H9 (cell line): ENCODE measurements around the gene FLOT2. TPM values are rescaled to one million over a fixed set of nuclear protein-coding genes. Genes with fewer than 3 reads are reported as not detected.
A peak's percentile ranks its signal among the peaks of the same experiment; 100 is the strongest.
"Not testable (repeated sequence)": the region's sequence is repeated elsewhere in the genome, so short reads cannot be mapped to it uniquely, and the experiment has no call there.

ENCODE experiments used
- DNase-seq: peaks from one replicate; pipeline ENCODE4 v3.0.0-alpha.2; 2017
- H2AFZ ChIP-seq: one replicate; pipeline ENCODE4 v1.6.1; 2013; ENCODE audit warnings: mild to moderate bottlenecking, low read length, control low read depth, moderate library complexity
- H2AK5ac ChIP-seq: 2 replicates; pipeline ENCODE4 v1.6.1; 2013; ENCODE audit warnings: low read length, control low read depth, mixed read lengths; ENCODE audit not compliant: insufficient read length
- H2BK120ac ChIP-seq: one replicate; pipeline ENCODE4 v1.6.1; 2013; ENCODE audit warnings: low read depth, mild to moderate bottlenecking, low read length, control low read depth, inconsistent platforms; ENCODE audit not compliant: poor library complexity, severe bottlenecking
- H2BK12ac ChIP-seq: 2 replicates; pipeline ENCODE4 v1.6.1; 2013; ENCODE audit warnings: low read length, control low read depth, mixed read lengths, low read depth; ENCODE audit not compliant: insufficient read length
- H2BK15ac ChIP-seq: 2 replicates; pipeline ENCODE4 v1.6.1; 2013; ENCODE audit warnings: low read depth, low read length, control low read depth
- H2BK20ac ChIP-seq: one replicate; pipeline ENCODE4 v1.6.1; 2013; ENCODE audit warnings: low read depth, mild to moderate bottlenecking, low read length, control low read depth, inconsistent platforms; ENCODE audit not compliant: poor library complexity, severe bottlenecking
- H2BK5ac ChIP-seq: 2 replicates; pipeline ENCODE4 v1.6.1; 2013; ENCODE audit warnings: low read length, control low read depth, mixed read lengths; ENCODE audit not compliant: insufficient read length
- H3K14ac ChIP-seq: 2 replicates; pipeline ENCODE4 v1.6.1; 2013; ENCODE audit warnings: low read length, control low read depth; ENCODE audit not compliant: insufficient read depth
- H3K18ac ChIP-seq: 2 replicates; pipeline ENCODE4 v1.6.1; 2013; ENCODE audit warnings: low read depth, mild to moderate bottlenecking, mixed read lengths, low read length, control low read depth; ENCODE audit not compliant: insufficient read length
- H3K23ac ChIP-seq: 2 replicates; pipeline ENCODE4 v1.6.1; 2013; ENCODE audit warnings: low read length, control low read depth, mixed read lengths, low read depth; ENCODE audit not compliant: insufficient read length
- H3K23me2 ChIP-seq: 2 replicates; pipeline ENCODE4 v1.6.1; 2013; ENCODE audit warnings: low read depth, mild to moderate bottlenecking, mixed read lengths, low read length, control low read depth; ENCODE audit not compliant: insufficient read length, poor library complexity, severe bottlenecking
- H3K27ac ChIP-seq: 2 replicates; pipeline ENCODE4 v1.5.1; 2013; ENCODE audit warnings: low read length, control low read depth, mixed read lengths, low read depth; ENCODE audit not compliant: insufficient read length
- H3K27me3 ChIP-seq: 2 replicates; pipeline ENCODE4 v1.6.1; 2013; ENCODE audit warnings: low read length, control low read depth, inconsistent platforms; ENCODE audit not compliant: insufficient read depth
- H3K4ac ChIP-seq: 2 replicates; pipeline ENCODE4 v1.6.1; 2013; ENCODE audit warnings: low read depth, mild to moderate bottlenecking, control low read depth, inconsistent platforms, low read length, moderate library complexity
- H3K4me1 ChIP-seq: 2 replicates; pipeline ENCODE4 v1.6.1; 2013; ENCODE audit warnings: low read length, control low read depth, inconsistent platforms; ENCODE audit not compliant: insufficient read depth
- H3K4me2 ChIP-seq: 2 replicates; pipeline ENCODE4 v1.6.1; 2013; ENCODE audit warnings: low read length, control low read depth, mixed read lengths; ENCODE audit not compliant: insufficient read length, insufficient read depth
- H3K56ac ChIP-seq: 2 replicates; pipeline ENCODE4 v1.6.1; 2013; ENCODE audit warnings: low read depth, mild to moderate bottlenecking, mixed read lengths, low read length, control low read depth; ENCODE audit not compliant: insufficient read length
- H3K79me1 ChIP-seq: 2 replicates; pipeline ENCODE4 v1.6.1; 2013; ENCODE audit warnings: low read depth, mild to moderate bottlenecking, moderate library complexity, low read length, control low read depth, inconsistent platforms; ENCODE audit not compliant: insufficient read depth, poor library complexity, severe bottlenecking
- H3K79me2 ChIP-seq: 2 replicates; pipeline ENCODE4 v1.6.1; 2013; ENCODE audit warnings: low read length, control low read depth, inconsistent platforms; ENCODE audit not compliant: insufficient read depth
- H3K9ac ChIP-seq: 2 replicates; pipeline ENCODE4 v1.6.1; 2013; ENCODE audit warnings: low read length, control low read depth, mixed read lengths; ENCODE audit not compliant: insufficient read length; ENCODE audit errors: extremely low read depth
- H3K9me3 ChIP-seq: one replicate; pipeline ENCODE4 v1.6.1; 2013; ENCODE audit warnings: low read depth, low read length, inconsistent platforms; ENCODE audit not compliant: control insufficient read depth
- H3T11ph ChIP-seq: one replicate; pipeline ENCODE4 v1.6.1; 2013; ENCODE audit warnings: mild to moderate bottlenecking, low read length, control low read depth, inconsistent platforms
- H4K20me1 ChIP-seq: one replicate; pipeline ENCODE4 v1.6.1; 2013; ENCODE audit not compliant: control insufficient read depth, insufficient read length, insufficient read depth
- H4K5ac ChIP-seq: 2 replicates; pipeline ENCODE4 v1.6.1; 2013; ENCODE audit warnings: low read depth, mild to moderate bottlenecking, mixed read lengths, low read length, control low read depth; ENCODE audit not compliant: insufficient read length
- H4K8ac ChIP-seq: replicated peaks from 2 replicates; pipeline ENCODE4 v1.6.1; 2013; ENCODE audit warnings: low read length, control low read depth, mixed read lengths, low read depth; ENCODE audit not compliant: insufficient read length
- H4K91ac ChIP-seq: 2 replicates; pipeline ENCODE4 v1.6.1; 2013; ENCODE audit warnings: low read depth, mild to moderate bottlenecking, moderate library complexity, mixed read lengths, low read length, control low read depth; ENCODE audit not compliant: insufficient read length
- H3K27ac Mint-ChIP-seq, 3 experiments: 2 replicates in 2 of 3; 3 replicates in 1 of 3; pipeline ENCODE4 v1.8.0; 2020 to 2021; ENCODE audit warnings: mixed read lengths in 3 of 3, mild to moderate bottlenecking in 1 of 3, moderate library complexity in 1 of 3
- H3K27me3 Mint-ChIP-seq: 2 replicates; pipeline ENCODE4 v1.8.0; 2021; ENCODE audit warnings: low read depth, mild to moderate bottlenecking, moderate library complexity, mixed read lengths
- H3K36me3 Mint-ChIP-seq, 3 experiments: 2 replicates in 2 of 3; 3 replicates in 1 of 3; pipeline ENCODE4 v1.8.0; 2020 to 2021; ENCODE audit warnings: low read depth in 3 of 3, mixed read lengths in 3 of 3; ENCODE audit not compliant: insufficient read depth in 1 of 3
- H3K4me1 Mint-ChIP-seq, 2 experiments: 2 replicates each; pipeline ENCODE4 v1.8.0; 2020; ENCODE audit warnings: mixed read lengths in 2 of 2
- H3K4me3 Mint-ChIP-seq, 2 experiments: 2 replicates in 1 of 2; 3 replicates in 1 of 2; pipeline ENCODE4 v1.8.0; 2020 to 2021; ENCODE audit warnings: mild to moderate bottlenecking in 2 of 2, mixed read lengths in 2 of 2, moderate library complexity in 1 of 2
- H3K9me3 Mint-ChIP-seq, 2 experiments: 2 replicates in 1 of 2; 3 replicates in 1 of 2; pipeline ENCODE4 v1.8.0; 2020; ENCODE audit warnings: mild to moderate bottlenecking in 2 of 2, mixed read lengths in 2 of 2, moderate library complexity in 1 of 2
- CTCF ChIP-seq: fragments of 200-600 bp; sonication (generic); conservative IDR thresholded peaks from 3 replicates; pipeline ENCODE4 v1.8.0; 2021; ENCODE audit warnings: antibody characterized with exemption, mild to moderate bottlenecking
- WGBS: extraction: QIAGEN DNeasy Blood & Tissue Kit; methylation state at CpG from one replicate; pipeline ENCODE4 v1.1.7; 2013; ENCODE audit warnings: missing lambda C conversion rate, low lambda C conversion rate, mixed read lengths; ENCODE audit not compliant: insufficient read length; ENCODE audit errors: extremely low coverage; 5-methylcytosine and 5-hydroxymethylcytosine counted together
- total RNA-seq: library from RNA; stranded (reverse); gene quantifications from 2 replicates; pipeline ENCODE4 v1.2.1, GENCODE V29; 2021

The FLOT2 gene
- total RNA-seq, 1 experiment from 2014 or later, result 173 TPM

DNA sequence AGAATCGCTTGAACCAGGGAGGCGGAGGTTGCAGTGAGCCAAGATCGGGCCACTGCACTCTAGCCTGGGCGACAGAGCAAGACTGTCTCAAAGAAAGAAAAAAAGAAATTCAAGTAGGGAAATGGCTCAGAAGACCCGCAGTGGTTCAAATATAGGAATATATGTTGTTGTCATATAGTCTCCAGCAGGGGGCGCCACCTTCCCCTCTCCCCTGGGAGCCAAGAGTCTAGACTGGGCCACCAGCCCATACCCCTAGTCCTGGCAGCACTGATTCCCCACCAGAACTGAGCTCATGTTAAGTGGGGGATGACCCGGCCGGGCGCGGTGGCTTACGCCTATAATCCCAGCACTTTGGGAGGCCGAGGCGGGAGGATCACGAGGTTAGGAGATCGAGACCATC is 48.9 kb downstream of the FLOT2 start:
- H3K56ac ChIP-seq, H3K23ac ChIP-seq, H2BK20ac ChIP-seq, H4K20me1 ChIP-seq, H3K4me3 Mint-ChIP-seq, H3K14ac ChIP-seq, H4K5ac ChIP-seq, H3T11ph ChIP-seq, H3K27me3 ChIP-seq, H3K9ac ChIP-seq, H3K9me3 ChIP-seq, H3K27me3 Mint-ChIP-seq, H3K9me3 Mint-ChIP-seq, H2BK12ac ChIP-seq, H2BK15ac ChIP-seq, H2BK5ac ChIP-seq, H3K79me2 ChIP-seq, H2AFZ ChIP-seq, H3K4ac ChIP-seq, H3K27ac Mint-ChIP-seq, H2BK120ac ChIP-seq, H3K23me2 ChIP-seq, H3K27ac ChIP-seq, H3K4me1 ChIP-seq, H3K18ac ChIP-seq, H2AK5ac ChIP-seq, H4K8ac ChIP-seq, H4K91ac ChIP-seq, H3K79me1 ChIP-seq, H3K4me1 Mint-ChIP-seq, H3K4me2 ChIP-seq, H3K36me3 Mint-ChIP-seq: not testable (repeated sequence)
- WGBS, result no CpG with 5 or more reads among the region's 15 CpGs
- TF ChIP-seq CTCF, result peak; percentile 80
- peak; percentile 62 for DNase-seq

- H3K4ac ChIP-seq, H3K79me1 ChIP-seq, H3K14ac ChIP-seq, H4K91ac ChIP-seq, H3K27me3 Mint-ChIP-seq, H3K27ac ChIP-seq, H3K9me3 Mint-ChIP-seq, H3K27me3 ChIP-seq, H3K4me1 Mint-ChIP-seq, H3K36me3 Mint-ChIP-seq, H2BK20ac ChIP-seq, H3K23ac ChIP-seq, H3K9me3 ChIP-seq, H2BK15ac ChIP-seq, H3K4me3 Mint-ChIP-seq, DNase-seq, H3K9ac ChIP-seq, H4K8ac ChIP-seq, H3K23me2 ChIP-seq, H3T11ph ChIP-seq, H4K20me1 ChIP-seq, H3K27ac Mint-ChIP-seq, H3K18ac ChIP-seq, H2BK12ac ChIP-seq, H2BK120ac ChIP-seq, H3K56ac ChIP-seq, H4K5ac ChIP-seq, H3K79me2 ChIP-seq, H2AFZ ChIP-seq, H3K4me2 ChIP-seq, H3K4me1 ChIP-seq, H2BK5ac ChIP-seq, H2AK5ac ChIP-seq: not testable (repeated sequence)
- no CpG with 5 or more reads among the region's 9 CpGs for WGBS
Measured at GRCh38 chr17:28846699-28847098, 50.8 kb downstream of the FLOT2 start.
